Omental fat pad (tissue), 4 donors: ENCODE results near the gene USF2. TPM values are rescaled to one million over a fixed set of nuclear protein-coding genes. Genes with fewer than 3 reads are reported as not detected.
A peak's percentile ranks its signal among the peaks of the same experiment; 100 is the strongest.

Experiments used
- ATAC-seq: fragments of 150-250 bp; one replicate; pipeline ENCODE4 v1.9.1; 2016; ENCODE audit warnings: mild to moderate bottlenecking, moderate library complexity; ENCODE audit not compliant: low FRiP score
- DNase-seq: peaks from one replicate; pipeline ENCODE4 v3.0.0-alpha.2; 2019; ENCODE audit warnings: low spot score
- CTCF ChIP-seq, 3 donors: fragments of 450-650 bp; IDR thresholded peaks; one replicate each; pipeline ENCODE4 v1.5.1; 2016 to 2017; ENCODE audit warnings: antibody characterized with exemption in 3 of 3, mild to moderate bottlenecking in 3 of 3, moderate library complexity in 2 of 3
- total RNA-seq, 4 donors: library from RNA; depleted of rRNA; stranded (reverse); fragments of >200 nt; gene quantifications; one replicate each; pipeline ENCODE4 v1.1.0, GENCODE V29; 2016

The USF2 gene
- total RNA-seq, 4 donors from 2014 or later, result 67.0 to 106 (median 92.0) TPM

- TF ChIP-seq CTCF (IDR thresholded peaks at IDR 0.05), result no peak
- ATAC-seq (no peak), DNase-seq (no peak)
Measured at GRCh38 chr19:35253316-35254286, 15.2 kb upstream of the USF2 start.

- TF ChIP-seq CTCF (IDR thresholded peaks at IDR 0.05), result no peak
- peak; percentile 15 for ATAC-seq
Measured at GRCh38 chr19:35254341-35255297, 14.1 kb upstream of the USF2 start.

GRCh38 chr19:35256566-35256965 is 12.2 kb upstream of the USF2 start:
- ATAC-seq (no peak), DNase-seq (no peak)
- TF ChIP-seq CTCF (IDR thresholded peaks at IDR 0.05), result no peak

More at GRCh38 chr19:35254341-35255297, 14.1 kb upstream of the USF2 start:
- DNase-seq, result no peak

- no peak for ATAC-seq
- TF ChIP-seq CTCF (IDR thresholded peaks at IDR 0.05), result no peak
- DNase-seq, result no peak
Measured at GRCh38 chr19:35257113-35257461, 11.7 kb upstream of the USF2 start.

- TF ChIP-seq CTCF (IDR thresholded peaks at IDR 0.05), result no peak
- DNase-seq (no peak), ATAC-seq (no peak)
Measured at GRCh38 chr19:35260694-35261304, 8.0 kb upstream of the USF2 start.

GRCh38 chr19:35261356-35262100 is 7.2 kb upstream of the USF2 start:
- ATAC-seq, result no peak
- TF ChIP-seq CTCF (IDR thresholded peaks at IDR 0.05), result no peak
- no peak for DNase-seq
